GM12874 (cell line): ENCODE results near the gene TBC1D2.

Source experiments
- TF ChIP-seq, protein P1 (sequence below): IDR thresholded peaks from 2 replicates; pipeline ENCODE4 v1.5.1; 2011; ENCODE audit warnings: low read depth, mild to moderate bottlenecking, control low read depth, low read length, moderate library complexity; ENCODE audit not compliant: insufficient read depth

TBC1D2 gene

GRCh38 chr9:98185021-98185567 lies 70.4 kb downstream of the TBC1D2 start:
- TF ChIP-seq, protein P1, sequence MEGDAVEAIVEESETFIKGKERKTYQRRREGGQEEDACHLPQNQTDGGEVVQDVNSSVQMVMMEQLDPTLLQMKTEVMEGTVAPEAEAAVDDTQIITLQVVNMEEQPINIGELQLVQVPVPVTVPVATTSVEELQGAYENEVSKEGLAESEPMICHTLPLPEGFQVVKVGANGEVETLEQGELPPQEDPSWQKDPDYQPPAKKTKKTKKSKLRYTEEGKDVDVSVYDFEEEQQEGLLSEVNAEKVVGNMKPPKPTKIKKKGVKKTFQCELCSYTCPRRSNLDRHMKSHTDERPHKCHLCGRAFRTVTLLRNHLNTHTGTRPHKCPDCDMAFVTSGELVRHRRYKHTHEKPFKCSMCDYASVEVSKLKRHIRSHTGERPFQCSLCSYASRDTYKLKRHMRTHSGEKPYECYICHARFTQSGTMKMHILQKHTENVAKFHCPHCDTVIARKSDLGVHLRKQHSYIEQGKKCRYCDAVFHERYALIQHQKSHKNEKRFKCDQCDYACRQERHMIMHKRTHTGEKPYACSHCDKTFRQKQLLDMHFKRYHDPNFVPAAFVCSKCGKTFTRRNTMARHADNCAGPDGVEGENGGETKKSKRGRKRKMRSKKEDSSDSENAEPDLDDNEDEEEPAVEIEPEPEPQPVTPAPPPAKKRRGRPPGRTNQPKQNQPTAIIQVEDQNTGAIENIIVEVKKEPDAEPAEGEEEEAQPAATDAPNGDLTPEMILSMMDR: no peak

DNA sequence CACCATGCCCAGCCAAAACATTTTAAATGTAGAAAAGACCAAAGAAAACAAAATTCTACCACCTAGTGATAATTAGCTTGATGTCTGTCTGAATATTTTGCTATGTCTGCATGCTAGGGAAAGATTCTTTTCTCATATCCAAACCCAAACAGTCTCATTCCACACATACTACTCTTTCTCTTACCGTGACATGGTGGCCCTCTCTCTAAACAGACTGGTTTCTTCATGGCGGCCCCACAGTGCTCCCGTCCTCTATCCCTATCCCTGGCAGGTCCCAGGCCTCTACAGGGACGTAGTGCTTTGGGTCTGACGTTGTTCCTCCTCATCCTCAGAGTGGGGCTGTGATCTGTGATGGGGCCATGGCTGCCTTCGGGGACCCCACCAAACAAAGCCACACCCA lies 71.1 kb downstream of the TBC1D2 start:
- TF ChIP-seq, protein P1: no peak

DNA sequence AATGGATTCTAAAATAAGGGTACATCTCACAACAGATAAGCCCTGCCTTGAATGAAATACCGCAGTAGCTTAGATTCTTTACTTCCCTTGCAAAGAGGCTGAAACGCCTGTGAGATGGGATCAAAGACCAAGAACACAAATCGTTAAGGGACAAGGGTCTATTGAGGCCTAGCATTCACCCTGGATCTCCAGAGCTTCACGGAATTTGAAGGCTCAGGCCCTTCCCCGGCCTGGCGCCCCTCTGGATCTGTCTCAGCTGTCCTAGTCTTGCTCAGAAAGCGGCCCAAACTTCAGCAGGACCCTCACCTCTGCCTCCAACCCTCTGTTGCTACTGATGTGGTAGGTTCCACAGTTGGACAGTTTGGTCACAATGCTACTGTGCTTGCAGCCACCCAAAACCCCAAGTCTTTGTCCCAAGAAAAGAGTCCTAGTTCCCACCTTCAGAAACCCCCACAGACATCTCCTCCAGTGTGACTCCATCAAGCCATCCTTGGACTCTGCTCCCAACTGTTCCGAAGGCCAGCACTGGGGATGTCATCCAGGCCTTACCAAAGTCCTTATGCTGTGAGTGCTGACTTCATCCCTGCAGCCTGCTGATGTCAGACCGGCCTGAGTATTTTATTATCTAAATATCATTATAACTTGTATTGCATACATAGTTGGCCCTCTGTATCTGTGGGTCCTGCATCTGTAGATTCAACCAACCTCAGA lies 72.4 kb downstream of the TBC1D2 start:
- TF ChIP-seq, protein P1: no peak

- TF ChIP-seq, protein P1: no peak
Measured at GRCh38 chr9:98182069-98182820, 73.2 kb downstream of the TBC1D2 start.

DNA sequence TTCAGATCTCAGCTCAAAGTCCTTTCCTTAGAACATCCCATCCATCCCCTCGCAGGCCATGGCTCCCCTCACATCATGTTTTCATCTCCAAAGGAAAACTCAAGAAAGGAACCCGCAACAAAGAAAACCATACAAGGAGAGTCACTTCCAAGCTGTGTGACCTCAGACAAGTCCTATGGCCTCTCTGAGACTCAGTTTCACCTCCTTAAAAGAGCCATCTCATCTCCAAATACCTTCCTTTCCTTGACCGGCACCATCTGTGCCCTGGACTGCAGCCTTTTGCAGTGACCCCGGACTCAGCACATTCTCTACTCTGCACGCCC lies 73.7 kb downstream of the TBC1D2 start:
- TF ChIP-seq, protein P1: no peak

GRCh38 chr9:98180996-98181395 lies 74.5 kb downstream of the TBC1D2 start:
- TF ChIP-seq, protein P1: no peak

- TF ChIP-seq, protein P1: no peak
Measured at GRCh38 chr9:98178874-98179850, 76.3 kb downstream of the TBC1D2 start.
